Vagina (tissue), 2 donors: ENCODE results near the gene AP5B1.

ENCODE experiments used
- POLR2A ChIP-seq, 2 donors: fragments of 450-650 bp; IDR thresholded peaks; one replicate each; pipeline ENCODE4 v1.6.1; 2017; ENCODE audit warnings: antibody characterized with exemption in 2 of 2, mild to moderate bottlenecking in 2 of 2, moderate library complexity in 2 of 2
- TF ChIP-seq, protein P1 (sequence below), 3 experiments: fragments of 450-650 bp in 2 of 3; fragments of 200-600 bp in 1 of 3; sonication (generic) in 1 of 3; IDR thresholded peaks; one replicate each; pipeline ENCODE4 v1.5.1; 2017 to 2019; ENCODE audit warnings: antibody characterized with exemption in 3 of 3, mild to moderate bottlenecking in 2 of 3, moderate library complexity in 2 of 3

GRCh38 chr11:65766535-65766934 lies 14.2 kb downstream of the AP5B1 start:
- TF ChIP-seq, protein P1, sequence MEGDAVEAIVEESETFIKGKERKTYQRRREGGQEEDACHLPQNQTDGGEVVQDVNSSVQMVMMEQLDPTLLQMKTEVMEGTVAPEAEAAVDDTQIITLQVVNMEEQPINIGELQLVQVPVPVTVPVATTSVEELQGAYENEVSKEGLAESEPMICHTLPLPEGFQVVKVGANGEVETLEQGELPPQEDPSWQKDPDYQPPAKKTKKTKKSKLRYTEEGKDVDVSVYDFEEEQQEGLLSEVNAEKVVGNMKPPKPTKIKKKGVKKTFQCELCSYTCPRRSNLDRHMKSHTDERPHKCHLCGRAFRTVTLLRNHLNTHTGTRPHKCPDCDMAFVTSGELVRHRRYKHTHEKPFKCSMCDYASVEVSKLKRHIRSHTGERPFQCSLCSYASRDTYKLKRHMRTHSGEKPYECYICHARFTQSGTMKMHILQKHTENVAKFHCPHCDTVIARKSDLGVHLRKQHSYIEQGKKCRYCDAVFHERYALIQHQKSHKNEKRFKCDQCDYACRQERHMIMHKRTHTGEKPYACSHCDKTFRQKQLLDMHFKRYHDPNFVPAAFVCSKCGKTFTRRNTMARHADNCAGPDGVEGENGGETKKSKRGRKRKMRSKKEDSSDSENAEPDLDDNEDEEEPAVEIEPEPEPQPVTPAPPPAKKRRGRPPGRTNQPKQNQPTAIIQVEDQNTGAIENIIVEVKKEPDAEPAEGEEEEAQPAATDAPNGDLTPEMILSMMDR (IDR thresholded peaks at IDR 0.05): no peak
- TF ChIP-seq POLR2A (IDR thresholded peaks at IDR 0.05): no peak
